NCI-H2196 treated with DMSO at 0.1 percent for 48 hours (cell line): ENCODE data around the gene KRT75.
A peak's percentile ranks its signal among the peaks of the same experiment; 100 is the strongest.

Source experiments
- DNase-seq: peaks from one replicate; lab custom pipeline; 2025; ENCODE audit not compliant: unreplicated experiment; lab: John Stamatoyannopoulos, UW

The KRT75 gene

GRCh38 chr12:52395761-52396434 lies 38.3 kb downstream of the KRT75 start:
- peak; percentile 4 for DNase-seq

GRCh38 chr12:52394836-52395405 lies 39.2 kb downstream of the KRT75 start:
- no peak for DNase-seq

GRCh38 chr12:52392465-52393007 lies 41.6 kb downstream of the KRT75 start:
- DNase-seq: no peak

GRCh38 chr12:52391618-52392002 lies 42.6 kb downstream of the KRT75 start:
- peak; percentile 57 for DNase-seq

DNA sequence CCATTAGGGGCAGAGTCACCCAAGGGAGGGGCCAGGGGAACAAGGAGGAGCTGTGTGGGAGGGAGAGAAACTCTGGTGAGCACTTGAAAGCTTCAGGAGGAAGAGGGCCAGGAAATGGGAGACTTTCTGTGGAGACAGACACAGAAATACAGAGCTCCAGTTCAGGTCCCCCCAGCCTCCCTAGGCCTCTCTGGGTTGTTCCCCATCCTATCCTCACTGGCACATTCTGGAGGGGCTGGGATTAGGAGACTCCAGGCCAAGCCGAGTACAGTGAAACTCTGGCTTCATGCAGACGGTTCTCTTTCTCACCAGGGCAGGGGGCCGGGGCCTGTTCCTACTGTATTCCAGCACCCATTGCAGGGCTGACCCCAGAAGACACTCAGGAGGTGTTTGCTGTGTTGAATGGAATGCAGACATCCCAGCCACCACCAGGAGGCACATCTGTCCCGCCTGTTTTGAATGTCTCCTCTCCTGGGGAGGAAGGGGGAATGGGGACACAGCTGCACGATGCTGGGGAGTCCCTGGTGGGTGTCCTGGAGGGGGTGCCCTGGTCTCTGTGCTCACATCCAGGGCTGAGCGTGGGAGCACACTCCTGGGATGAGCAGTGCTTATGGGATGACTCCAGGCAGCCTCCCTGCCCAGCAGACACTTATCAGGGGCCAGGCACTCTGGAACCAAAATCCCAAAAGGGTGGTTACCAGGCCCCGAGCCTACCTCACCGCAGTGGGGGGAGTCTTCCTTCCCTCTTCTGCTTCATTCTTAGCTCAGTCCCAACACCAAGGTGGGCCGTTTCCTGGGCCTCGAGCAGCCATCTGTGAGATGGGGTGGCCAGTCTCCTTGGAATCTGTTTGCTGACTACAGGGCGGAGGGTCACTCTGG lies 43.2 kb downstream of the KRT75 start:
- no peak for DNase-seq

DNA sequence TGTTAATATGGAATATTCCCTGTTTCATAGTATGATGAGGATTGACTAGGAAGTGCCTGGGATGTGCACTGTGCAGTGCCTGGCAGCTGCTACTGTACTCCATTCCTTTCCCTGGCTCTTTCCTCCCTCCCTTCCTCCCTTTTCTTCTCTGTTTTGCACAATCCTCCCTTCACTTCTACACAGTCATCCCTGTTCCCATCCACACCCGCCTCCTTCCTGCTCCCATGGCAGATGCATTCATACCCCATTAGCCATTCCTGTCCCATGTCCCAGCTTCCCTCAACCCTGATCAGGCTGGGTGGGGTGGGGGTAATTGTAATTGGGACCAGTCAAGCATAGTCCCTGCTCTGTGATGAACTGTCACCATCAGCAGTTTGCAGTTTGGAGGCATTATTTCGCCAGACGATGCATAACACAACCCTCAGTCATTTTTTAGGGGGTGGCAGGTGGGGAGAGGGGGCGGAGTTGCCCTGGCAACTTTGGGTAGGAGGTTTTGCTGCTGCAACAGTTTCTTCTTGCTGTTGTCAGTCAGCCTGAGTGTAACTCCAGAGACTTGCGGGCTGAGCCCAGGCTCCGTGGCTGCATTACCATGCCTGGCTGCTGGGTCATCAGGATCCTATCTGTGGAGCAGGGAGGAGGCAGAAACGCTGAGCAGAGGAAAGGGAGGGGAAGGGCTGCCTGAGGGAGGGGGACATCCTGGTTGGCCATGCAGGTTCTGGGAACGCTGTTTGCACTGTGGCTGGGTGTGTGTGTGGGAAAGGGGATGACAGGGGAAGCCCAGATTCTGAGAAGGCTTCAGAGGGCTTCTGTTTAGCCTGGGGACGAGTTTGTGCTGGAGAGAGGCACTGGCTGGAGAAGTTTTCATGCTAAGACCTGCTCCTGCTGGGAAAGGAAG lies 44.6 kb downstream of the KRT75 start:
- DNase-seq: no peak

GRCh38 chr12:52387859-52388258 lies 46.3 kb downstream of the KRT75 start:
- no peak for DNase-seq

- DNase-seq: no peak
Measured at GRCh38 chr12:52385226-52385702, 48.9 kb downstream of the KRT75 start, which contains the start of gene KRT84. Gene KRT84, minus strand, starts transcription at chr12:52385652. Its CDS starts 67 bp downstream, at chr12:52385585.

DNA sequence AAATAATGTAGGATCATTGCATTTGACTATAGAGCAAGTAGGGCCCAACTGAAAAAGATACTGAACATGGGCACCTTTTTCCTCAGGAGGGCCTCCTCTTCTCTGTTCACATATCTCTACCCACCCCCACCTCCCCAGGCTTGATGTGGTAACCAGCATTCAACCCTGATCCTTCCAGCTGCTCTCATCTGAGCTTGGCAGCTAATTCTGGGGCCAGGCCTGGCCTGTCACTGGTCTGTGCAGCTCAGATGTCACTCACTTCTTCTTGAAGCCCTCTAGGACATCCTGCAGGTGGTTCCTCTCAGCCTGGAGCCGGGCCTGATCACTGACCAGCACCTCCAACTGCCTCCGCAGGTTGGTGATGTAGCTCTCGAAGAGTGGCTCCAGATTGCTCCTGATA lies 50.8 kb downstream of the KRT75 start:
- DNase-seq: no peak

GRCh38 chr12:52382854-52383253 lies 51.3 kb downstream of the KRT75 start:
- no peak for DNase-seq

DNA sequence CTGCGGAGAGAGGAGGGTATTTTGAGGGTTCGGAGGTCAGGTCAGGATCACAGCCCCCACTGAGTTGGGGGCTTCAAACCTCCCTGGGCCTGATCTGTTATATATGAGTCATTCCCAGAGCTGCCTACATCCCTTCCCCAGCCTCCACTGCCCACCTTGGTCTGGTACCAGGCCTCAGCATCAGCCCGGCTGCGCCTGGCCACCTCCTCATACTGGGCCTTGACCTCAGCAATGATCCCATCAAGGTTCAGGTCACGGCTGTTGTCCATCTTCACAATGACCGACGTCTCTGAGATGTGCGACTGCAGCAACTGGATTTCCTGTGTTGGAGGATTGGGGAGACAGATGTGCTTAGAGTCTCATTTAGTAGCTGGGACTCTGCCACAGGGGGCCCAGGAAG lies 53.0 kb downstream of the KRT75 start:
- DNase-seq: no peak

GRCh38 chr12:52380271-52380694 lies 53.9 kb downstream of the KRT75 start:
- peak; percentile 30 for DNase-seq

DNA sequence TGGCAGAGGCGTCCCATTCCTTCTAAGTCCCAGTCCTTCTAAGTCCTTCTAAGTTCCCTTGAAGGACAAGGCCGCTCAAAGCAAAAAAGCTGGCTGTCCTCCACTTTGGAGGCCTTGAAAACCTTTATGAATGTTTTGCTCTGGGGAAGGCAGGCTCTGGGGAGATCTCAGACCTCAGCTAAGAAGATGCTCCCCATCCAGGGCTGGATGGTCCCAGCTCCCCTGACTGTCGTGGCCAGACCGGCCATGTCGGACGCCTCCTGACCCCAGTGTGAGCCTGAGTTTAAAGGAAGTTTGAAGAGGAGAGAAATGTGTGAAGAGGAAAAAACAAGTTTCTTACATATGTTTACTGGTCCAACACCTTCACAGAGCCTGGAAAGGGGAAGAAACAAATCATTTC lies 54.6 kb downstream of the KRT75 start:
- no peak for DNase-seq

DNA sequence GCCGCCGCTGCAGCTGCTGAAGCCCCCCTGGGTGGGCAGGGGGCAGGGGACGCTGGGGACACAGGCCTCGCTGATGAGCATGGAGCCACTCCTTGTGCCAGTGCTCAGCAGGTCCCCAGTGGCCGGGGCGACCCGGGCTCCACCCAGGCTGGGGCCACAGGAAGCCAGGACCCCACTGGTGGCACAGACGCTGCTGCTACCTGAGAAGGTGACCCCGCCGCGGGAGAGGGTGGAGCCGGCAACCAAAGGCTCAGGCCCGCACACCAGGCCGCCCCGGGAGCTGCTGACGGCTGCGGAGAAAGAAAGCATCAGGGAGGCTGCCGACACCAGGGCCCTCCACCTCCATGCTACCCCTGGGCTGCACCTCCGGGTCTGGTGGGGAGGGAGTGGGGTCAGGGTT lies 56.1 kb downstream of the KRT75 start:
- no peak for DNase-seq

GRCh38 chr12:52377266-52377665 lies 56.9 kb downstream of the KRT75 start:
- DNase-seq: no peak
